HFF-Myc (cell line): Measurements from ENCODE around the gene ZSWIM9.

Experiments used
- DNase-seq: peaks from one replicate; pipeline ENCODE4 v3.0.0-alpha.2; 2011; ENCODE audit warnings: low read depth; ENCODE audit errors: extremely low read depth
- H3K4me3 ChIP-seq: replicated peaks from 2 replicates; pipeline ENCODE4 v1.5.1; 2011; ENCODE audit warnings: low read depth, mild to moderate bottlenecking, control low read depth, low read length
- TF ChIP-seq, protein P1 (sequence below): IDR thresholded peaks from 2 replicates; pipeline ENCODE4 v1.5.1; 2012; ENCODE audit warnings: mild to moderate bottlenecking, low read depth, low read length, control low read depth; ENCODE audit errors: missing control alignments

Gene ZSWIM9

GRCh38 chr19:48171710-48172109 lies 1.2 kb downstream of the ZSWIM9 start:
- H3K4me3 ChIP-seq = peak overlapping the region; percentile 91
- TF ChIP-seq, protein P1, sequence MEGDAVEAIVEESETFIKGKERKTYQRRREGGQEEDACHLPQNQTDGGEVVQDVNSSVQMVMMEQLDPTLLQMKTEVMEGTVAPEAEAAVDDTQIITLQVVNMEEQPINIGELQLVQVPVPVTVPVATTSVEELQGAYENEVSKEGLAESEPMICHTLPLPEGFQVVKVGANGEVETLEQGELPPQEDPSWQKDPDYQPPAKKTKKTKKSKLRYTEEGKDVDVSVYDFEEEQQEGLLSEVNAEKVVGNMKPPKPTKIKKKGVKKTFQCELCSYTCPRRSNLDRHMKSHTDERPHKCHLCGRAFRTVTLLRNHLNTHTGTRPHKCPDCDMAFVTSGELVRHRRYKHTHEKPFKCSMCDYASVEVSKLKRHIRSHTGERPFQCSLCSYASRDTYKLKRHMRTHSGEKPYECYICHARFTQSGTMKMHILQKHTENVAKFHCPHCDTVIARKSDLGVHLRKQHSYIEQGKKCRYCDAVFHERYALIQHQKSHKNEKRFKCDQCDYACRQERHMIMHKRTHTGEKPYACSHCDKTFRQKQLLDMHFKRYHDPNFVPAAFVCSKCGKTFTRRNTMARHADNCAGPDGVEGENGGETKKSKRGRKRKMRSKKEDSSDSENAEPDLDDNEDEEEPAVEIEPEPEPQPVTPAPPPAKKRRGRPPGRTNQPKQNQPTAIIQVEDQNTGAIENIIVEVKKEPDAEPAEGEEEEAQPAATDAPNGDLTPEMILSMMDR = no peak
- DNase-seq = no peak

DNA sequence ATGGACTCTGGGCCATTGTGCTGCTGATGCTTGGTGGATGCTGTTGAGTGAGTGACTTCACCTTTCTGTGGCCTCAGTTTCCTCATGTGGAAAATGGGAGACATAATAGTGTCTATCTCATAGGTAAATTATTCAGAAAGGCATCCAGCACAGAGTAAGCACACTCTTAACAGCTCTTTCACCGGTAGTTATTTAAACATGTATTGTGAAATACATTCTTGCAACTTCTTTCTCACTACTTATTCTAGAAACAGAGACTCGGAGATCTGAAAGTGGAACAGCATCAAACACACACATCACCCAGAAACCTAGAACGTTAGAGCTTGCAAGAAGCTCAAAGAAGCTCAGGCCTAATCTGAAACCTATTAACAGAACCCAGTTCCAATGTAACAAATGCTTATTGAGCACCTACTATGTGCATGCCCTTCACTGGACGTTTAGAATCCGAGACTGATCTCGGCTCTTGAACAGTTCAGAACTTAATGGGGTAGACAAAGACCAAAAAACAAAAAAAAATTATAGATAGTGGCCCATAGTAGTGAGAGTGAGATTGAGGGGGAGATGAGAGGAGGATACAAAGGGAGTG lies 4.1 kb downstream of the ZSWIM9 start:
- no peak overlapping the region for H3K4me3 ChIP-seq
- DNase-seq = no peak
- TF ChIP-seq, protein P1 = no peak

DNA sequence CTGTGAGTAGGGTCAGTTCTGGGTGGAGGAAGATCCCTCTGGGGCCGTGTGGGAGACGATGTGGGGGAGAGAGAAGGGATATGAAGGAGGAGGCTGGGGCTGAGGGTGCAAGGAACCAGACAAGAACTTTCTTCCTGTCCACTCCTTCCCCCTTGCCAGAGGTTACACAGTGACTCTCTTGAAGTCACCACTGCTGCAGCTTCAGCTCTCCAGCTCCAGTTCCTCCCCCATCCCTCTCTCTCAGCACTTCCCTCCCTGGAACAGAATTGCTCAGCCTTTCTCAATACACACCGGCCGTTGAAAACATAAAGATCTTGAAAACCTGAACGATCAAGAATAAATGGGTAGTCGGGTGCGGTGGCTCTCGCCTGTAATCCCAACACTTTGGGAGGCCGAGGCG lies 5.1 kb downstream of the ZSWIM9 start:
- no peak for DNase-seq
- TF ChIP-seq, protein P1 = no peak
- H3K4me3 ChIP-seq = no peak overlapping the region

DNA sequence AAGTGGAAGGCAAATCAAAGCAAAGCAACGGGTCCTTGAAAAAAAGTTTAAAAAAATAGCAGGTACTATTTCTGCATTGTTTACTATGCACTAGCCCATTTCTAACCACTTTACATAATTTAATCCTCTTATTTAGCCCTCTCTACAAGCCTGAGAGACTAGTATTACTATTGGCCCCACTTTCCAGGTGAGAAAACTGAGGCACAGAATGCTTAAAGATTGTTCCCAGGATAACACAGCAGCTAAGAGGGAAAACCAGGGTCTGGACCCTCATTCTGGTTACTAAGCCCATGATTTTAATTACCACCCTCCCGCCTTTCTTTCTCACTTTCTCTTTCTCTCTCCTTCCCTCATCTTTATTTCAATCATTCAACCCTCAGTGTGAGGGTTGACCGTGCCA lies 5.7 kb downstream of the ZSWIM9 start:
- H3K4me3 ChIP-seq = no peak overlapping the region
- TF ChIP-seq, protein P1 = no peak
- DNase-seq = no peak

GRCh38 chr19:48181505-48181904 lies 11.0 kb downstream of the ZSWIM9 start:
- TF ChIP-seq, protein P1 = no peak
- H3K4me3 ChIP-seq = no peak overlapping the region
- no peak for DNase-seq

- TF ChIP-seq, protein P1 = no peak
- no peak overlapping the region for H3K4me3 ChIP-seq
- no peak for DNase-seq
These were observed 12.0 kb downstream of the ZSWIM9 start for GRCh38 chr19:48182434-48182833.

GRCh38 chr19:48183356-48183755 lies 12.9 kb downstream of the ZSWIM9 start:
- H3K4me3 ChIP-seq = no peak overlapping the region
- no peak for DNase-seq
- TF ChIP-seq, protein P1 = no peak
